GM12864 (cell line): ENCODE measurements around the gene INPPL1.

ENCODE experiments used
- DNase-seq: peaks from one replicate; pipeline ENCODE4 v3.0.0-alpha.2; 2011; ENCODE audit warnings: low read depth
- H3K4me3 ChIP-seq: 2 replicates; pipeline ENCODE4 v1.5.1; 2011; ENCODE audit warnings: mild to moderate bottlenecking, low read depth, low read length, control low read depth
- TF ChIP-seq, protein P1 (sequence below): IDR thresholded peaks from 2 replicates; pipeline ENCODE4 v1.5.1; 2011; ENCODE audit warnings: low read depth, mild to moderate bottlenecking, moderate library complexity, low read length, control low read depth, inconsistent platforms; ENCODE audit errors: missing control alignments

INPPL1 gene

DNA sequence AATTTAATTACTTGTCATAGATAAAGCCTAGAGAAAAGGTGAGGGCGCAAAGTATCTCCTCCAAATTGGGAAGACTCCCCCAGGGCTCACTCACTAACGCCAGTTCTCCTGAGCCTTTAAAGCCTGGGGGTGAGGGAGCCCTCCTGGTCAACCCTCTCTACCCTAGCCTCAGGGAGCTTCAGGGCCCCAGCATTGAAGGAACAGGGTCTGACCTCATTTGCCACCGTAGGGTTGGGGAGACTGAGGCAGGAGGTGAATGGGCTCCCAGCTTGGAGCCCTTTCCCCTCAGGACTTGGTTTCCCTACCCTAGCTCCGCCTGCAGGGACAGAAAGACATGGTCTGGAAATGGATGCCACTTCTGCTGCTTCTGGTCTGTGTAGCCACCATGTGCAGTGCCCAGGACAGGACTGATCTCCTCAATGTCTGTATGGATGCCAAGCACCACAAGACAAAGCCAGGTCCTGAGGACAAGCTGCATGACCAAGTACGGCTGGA, 6.3 kb upstream of the INPPL1 start:
- TF ChIP-seq, protein P1, sequence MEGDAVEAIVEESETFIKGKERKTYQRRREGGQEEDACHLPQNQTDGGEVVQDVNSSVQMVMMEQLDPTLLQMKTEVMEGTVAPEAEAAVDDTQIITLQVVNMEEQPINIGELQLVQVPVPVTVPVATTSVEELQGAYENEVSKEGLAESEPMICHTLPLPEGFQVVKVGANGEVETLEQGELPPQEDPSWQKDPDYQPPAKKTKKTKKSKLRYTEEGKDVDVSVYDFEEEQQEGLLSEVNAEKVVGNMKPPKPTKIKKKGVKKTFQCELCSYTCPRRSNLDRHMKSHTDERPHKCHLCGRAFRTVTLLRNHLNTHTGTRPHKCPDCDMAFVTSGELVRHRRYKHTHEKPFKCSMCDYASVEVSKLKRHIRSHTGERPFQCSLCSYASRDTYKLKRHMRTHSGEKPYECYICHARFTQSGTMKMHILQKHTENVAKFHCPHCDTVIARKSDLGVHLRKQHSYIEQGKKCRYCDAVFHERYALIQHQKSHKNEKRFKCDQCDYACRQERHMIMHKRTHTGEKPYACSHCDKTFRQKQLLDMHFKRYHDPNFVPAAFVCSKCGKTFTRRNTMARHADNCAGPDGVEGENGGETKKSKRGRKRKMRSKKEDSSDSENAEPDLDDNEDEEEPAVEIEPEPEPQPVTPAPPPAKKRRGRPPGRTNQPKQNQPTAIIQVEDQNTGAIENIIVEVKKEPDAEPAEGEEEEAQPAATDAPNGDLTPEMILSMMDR, result no peak
- H3K4me3 ChIP-seq, result no peak overlapping the region
- no peak for DNase-seq

DNA sequence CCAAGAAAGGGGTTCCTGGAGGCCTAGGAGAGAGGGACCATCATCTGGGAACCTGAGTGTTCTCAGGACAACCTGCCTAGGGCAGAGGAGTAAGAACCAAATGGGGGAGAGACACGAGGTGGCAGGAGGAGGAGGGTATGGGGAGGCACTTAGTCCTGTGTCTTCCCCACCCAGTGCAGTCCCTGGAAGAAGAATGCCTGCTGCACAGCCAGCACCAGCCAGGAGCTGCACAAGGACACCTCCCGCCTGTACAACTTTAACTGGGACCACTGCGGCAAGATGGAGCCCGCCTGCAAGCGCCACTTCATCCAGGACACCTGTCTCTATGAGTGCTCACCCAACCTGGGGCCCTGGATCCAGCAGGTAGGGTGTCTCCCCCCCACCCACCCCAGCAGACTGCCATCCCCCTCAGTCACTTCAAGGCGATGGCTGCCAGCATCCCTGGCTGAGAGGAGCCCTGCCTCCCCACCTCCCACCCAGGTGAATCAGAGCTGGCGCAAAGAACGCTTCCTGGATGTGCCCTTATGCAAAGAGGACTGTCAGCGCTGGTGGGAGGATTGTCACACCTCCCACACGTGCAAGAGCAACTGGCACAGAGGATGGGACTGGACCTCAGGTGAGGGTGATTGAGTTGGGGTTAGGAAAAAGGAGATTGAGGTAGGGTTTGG, 3.7 kb upstream of the INPPL1 start:
- DNase-seq, result no peak
- TF ChIP-seq, protein P1, result no peak
- H3K4me3 ChIP-seq, result no peak overlapping the region

DNA sequence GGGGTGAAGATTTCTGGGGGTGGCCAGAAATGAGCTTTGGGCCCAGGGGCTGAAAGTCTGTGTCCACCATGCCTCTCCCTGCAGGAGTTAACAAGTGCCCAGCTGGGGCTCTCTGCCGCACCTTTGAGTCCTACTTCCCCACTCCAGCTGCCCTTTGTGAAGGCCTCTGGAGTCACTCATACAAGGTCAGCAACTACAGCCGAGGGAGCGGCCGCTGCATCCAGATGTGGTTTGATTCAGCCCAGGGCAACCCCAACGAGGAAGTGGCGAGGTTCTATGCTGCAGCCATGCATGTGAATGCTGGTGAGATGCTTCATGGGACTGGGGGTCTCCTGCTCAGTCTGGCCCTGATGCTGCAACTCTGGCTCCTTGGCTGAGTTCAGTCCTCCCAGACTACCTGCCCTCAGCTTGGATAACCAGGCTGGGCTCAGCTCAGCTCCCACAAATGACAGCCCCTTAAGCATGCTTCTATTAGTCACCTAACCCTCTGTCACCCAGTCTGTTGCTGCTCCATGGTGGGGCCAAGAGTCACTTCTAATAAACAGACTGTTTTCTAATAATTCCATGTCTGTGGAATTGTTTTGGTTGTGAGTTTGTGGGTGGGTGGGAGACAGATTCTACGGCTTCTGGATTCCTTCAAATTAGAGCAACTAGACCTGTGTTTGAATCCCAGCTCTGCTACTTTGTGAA, 3.0 kb upstream of the INPPL1 start:
- no peak for DNase-seq
- H3K4me3 ChIP-seq, result no peak overlapping the region
- TF ChIP-seq, protein P1, result no peak

DNA sequence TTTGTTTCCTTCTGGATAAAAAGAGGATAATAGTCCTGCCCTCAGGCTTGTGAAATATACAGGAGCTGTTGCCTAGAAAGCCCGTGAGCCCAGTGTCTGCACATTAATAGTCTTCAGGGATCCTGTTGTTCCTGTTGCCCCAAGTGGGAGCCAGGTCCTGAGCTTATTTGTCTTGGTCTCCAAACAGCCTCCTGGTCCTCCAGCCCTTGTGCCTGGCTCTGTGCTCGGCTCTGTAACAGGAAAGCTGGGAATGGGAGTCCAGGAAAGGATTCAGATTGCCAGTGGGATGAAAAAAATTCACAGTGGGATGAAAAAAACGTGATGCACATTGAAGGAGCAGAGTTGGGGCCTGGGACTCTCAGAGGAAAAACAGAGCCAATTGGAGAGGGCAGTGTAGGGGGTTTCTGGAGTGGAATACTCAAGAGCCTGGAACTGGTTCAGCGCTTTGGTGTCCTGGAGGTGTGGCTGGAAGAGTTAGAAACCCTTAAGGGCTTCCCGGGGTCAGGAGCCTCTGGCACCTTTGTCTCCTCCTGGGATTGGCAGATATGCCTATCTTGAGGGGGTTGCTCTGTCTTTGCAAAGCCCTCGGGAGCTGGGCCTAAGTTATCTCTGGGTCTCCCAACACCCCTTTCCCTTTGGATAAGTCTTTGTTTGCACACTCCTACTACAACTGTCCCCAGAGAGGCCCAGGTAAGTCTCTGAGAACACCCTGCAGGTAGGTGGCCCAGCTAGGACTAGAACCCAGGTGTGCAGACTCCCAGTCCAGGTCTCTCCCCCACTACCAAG, 2.3 kb upstream of the INPPL1 start:
- no peak for DNase-seq
- TF ChIP-seq, protein P1, result no peak
- peak overlapping the region; percentile 79 for H3K4me3 ChIP-seq

DNA sequence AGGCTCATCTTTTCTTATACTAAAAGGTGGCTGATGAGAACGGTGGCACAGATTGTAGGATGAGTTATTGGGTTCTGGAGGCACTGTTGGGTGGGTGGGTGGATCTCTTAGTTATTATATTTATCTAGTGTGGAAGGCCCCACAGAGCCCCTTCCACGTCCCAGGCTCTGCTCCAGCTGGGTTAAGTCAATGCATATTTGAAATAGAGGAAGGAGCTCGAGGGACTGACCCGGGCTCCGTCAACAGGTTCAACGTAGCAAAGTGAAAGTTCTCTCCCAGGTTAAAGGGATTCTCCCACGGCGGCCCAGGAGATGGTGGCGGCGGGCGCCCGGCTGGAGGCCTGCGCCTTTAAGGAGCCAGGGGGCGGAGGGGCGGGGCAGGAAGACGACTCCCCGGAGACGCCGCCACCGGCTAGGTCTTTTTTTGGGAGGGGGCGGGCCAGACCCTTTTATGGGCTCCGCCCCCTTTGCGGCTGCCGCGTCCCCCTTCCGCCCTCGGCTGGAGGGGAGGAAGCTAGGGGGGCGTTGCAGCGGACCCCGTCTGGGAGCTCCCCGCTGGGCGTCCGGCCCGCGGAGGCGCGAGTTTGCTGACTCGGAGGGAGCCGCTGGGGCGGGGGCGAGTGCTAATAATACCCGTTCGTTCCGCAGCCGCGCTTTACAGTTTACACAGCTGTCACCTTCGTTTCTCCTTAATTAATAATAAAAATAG, 1.5 kb upstream of the INPPL1 start:
- H3K4me3 ChIP-seq, result peak overlapping the region; percentile 79
- TF ChIP-seq, protein P1, result peak; percentile 7
- peak; percentile 85 for DNase-seq
